SU-DHL-6 (cell line): ENCODE results near the gene POTEF.
"Not testable (repeated sequence)": the region's sequence is repeated elsewhere in the genome, so short reads cannot be mapped to it uniquely, and the experiment has no call there.

ENCODE experiments used
- CTCF ChIP-seq: fragments of 200-600 bp; sonication (generic); IDR thresholded peaks from one replicate; pipeline ENCODE4 v1.5.1; 2017; ENCODE audit warnings: antibody characterized with exemption, mild to moderate bottlenecking, low read length, moderate library complexity; ENCODE audit not compliant: insufficient read depth, poor library complexity, severe bottlenecking
- EZH2phosphoT487 ChIP-seq: fragments of 200-600 bp; sonication (generic), shearing (Covaris generic); conservative IDR thresholded peaks from 2 replicates; pipeline ENCODE4 v1.6.1; 2018; ENCODE audit warnings: mild to moderate bottlenecking, antibody characterized with exemption, low read length, moderate library complexity, mixed read lengths

- not testable (repeated sequence) for TF ChIP-seq EZH2phosphoT487, CTCF
Measured at GRCh38 chr2:130038265-130038603, 90.8 kb downstream of the POTEF start.
